GOT3 (cell line): Measurements from ENCODE around the gene ZNF44.

Experiments
- DNase-seq: peaks from one replicate; lab custom pipeline; 2025; ENCODE audit warnings: mixed read lengths; lab: John Stamatoyannopoulos, UW

The ZNF44 gene

DNA sequence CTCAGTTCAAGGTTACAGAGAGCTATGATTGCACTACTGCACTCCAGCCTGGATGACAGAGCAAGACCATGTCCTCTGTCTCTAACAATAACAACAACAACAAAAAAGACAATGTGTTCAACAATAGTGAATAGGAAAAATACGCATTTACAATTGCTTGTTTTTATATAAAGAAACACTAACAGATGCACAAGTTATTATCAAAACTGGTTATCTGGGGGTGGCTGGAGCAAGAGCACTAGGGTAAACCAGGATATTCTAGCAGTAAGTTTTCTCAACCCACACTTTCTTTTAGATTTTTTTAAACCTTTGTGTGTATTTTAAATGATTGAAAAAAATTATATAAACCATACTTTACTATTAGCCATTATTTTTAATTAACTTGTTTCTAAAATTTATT lies 33.1 kb downstream of the ZNF44 start:
- DNase-seq, result no peak

DNA sequence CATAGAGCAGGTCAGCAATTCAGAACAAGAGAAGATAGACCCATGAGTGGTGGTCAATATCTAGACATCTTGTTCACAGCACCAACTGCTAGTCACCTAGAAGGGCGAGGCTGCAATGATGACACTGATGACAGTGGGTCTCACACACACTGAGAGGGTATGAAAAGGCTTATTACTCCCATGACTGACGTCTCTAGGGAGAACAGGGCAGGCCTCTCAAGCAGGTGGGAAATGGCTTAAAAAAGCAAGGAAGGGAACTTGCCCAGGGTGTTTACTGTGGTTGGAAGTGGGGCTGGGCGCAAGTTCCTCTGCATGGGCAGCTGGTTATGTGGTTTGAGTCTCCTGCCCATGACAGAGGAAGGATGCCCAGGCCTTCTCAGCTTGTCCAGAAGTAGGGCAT lies 33.8 kb downstream of the ZNF44 start:
- no peak for DNase-seq

DNA sequence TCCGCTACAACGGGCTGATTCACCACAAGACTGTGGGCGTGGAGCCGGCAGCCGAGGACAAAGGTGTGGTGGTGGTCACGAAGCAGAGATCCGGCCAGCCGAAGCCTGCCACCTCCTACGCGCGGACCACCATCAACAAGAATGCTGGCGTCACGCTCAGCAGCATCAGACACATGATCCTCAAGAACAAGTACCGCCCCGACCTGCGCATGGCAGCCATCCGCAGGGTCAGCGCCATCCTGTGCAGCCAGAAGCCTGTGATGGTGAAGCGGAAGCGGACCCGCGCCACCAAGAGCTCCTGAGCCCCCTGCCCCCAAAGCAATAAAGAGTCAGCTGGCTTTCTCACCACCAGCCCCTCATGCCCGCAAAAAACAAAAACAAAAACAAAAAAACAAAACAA lies 34.4 kb downstream of the ZNF44 start:
- DNase-seq, result no peak

DNA sequence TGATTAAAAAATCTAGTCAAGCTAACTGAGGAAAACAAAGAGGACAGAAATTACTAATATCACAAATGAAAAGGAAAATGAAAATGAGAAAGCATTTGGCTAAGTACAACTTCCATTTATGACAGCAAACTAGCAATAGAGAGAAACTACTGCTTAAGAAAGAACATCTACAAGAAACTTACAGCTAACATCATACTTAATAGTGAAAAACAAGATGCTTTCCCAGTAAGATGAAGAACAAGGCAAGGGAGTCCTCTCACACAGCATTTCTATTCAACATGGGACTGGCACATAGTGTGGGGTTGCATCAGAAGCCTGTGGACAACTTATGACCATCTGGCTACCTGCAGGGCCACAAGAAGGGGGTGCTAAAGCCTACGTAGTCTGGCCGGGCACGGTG lies 39.3 kb downstream of the ZNF44 start:
- no peak for DNase-seq

DNA sequence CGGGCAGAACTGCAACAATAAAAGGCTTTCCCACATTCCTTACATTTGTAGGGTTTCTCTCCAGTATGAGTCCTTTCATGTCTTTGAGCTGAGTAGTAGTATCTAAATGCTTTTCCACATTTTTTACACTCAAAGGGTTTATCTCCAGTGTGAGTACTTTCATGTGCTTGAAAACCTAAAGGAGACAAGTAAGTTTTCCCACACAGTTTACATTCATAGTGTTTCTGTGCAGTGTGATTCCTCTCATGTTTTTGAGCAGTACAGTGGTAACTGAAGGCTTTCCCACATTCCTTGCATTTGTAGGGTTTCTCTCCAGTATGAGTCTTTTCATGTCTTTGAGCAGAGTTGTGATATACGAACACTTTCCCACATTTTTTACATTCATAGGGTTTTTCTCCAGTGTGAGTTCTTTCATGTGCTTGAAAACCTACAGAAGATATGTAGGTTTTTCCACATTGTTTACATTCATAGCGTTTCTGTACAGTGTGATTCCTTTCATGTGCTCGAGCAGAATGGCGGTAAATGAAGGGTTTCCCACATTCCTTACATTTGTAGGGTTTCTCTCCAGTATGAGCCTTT lies 47.0 kb downstream of the ZNF44 start:
- no peak for DNase-seq

DNA sequence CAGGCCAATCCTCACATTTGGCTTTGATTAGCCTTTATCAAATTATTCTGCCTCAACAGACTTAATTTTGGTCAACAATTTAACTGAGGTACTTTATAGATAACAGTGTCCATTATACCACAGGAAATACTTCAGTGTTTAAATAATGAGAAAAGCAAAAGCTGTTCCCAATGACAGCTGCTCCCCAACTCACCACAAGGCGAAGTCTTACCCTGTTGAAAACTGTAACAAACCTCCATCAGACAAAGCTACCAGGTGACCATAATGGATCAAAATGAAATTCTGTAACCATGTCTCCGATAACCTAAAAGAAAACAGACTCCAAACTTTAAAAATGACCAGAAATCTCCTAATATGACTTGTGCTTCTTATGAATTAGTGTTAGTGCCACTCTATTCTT lies 50.3 kb downstream of the ZNF44 start:
- DNase-seq, result no peak

- no peak for DNase-seq
Measured at GRCh38 chr19:12237143-12237839, 57.4 kb downstream of the ZNF44 start.

DNA sequence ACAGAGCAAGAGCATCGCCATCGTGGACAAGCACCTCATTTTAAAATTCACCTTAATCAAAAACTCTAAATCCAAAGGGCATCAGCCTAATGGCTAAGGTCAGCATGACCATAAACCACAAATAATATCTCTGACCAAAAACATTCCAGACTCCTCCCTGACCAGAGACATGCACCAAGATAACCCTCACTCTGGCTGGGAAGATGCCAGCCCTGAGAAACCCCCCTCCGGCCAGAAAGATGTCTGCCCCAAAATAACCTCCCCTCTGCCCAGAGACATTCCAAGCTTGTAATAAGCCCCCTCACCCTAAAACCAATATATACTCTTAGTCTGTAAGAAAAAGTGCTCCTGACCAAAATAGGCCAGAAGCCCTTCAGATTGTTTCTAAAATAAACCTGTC lies 61.7 kb downstream of the ZNF44 start:
- DNase-seq, result no peak

GRCh38 chr19:12230751-12231733 lies 63.6 kb downstream of the ZNF44 start:
- DNase-seq, result no peak

GRCh38 chr19:12229990-12230389 lies 64.7 kb downstream of the ZNF44 start:
- DNase-seq, result no peak

GRCh38 chr19:12224676-12225075 lies 70.0 kb downstream of the ZNF44 start:
- no peak for DNase-seq

DNA sequence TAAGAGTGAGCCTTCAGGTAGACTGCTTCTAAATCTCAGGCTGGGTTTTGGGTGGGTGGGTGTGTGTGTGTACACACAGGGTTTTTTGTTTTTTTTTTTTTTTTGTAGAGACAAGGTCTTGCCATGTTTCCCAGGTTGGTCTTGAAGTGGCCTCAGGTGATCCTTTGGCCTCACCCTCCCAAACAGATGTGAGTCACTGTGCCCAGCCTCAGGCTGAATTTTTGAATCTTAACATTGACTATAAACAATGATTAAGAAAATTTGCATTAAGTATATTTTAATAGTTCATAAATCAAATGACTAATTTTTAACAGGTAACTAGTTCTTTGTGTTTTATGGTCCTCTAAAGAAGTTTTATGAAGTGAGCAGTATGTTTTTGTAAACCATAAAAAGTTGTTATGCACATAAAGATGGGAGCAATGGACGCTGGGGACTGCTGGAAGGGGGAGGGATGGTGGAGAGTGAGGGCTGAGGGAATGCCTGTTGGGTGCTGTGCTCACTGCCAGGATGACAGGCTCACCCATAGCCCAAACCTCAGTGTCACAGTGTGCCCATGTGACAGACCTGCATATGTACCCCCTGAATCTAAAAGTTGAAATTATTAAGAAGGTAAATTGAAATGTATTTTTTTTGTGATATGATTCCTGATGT lies 71.6 kb downstream of the ZNF44 start:
- DNase-seq, result no peak
